Body of pancreas (tissue), 4 donors: ENCODE data around the gene AP1S2. TPM values are rescaled to one million over a fixed set of nuclear protein-coding genes. Genes with fewer than 3 reads are reported as not detected.

Experiments used
- ATAC-seq: fragments of 150-250 bp; one replicate; pipeline ENCODE4 v1.9.1; 2016
- DNase-seq, 4 donors: peaks; one replicate each; pipeline ENCODE4 v3.0.0-alpha.2; 2019
- H3K27ac ChIP-seq, 4 donors: fragments of 200-600 bp; sonication (generic); 1 replicate in 3 of 4; 2 replicates in 1 of 4; pipeline versions ENCODE4 v1.5.1 to v1.6.1; 2016 to 2019; ENCODE audit warnings: mild to moderate bottlenecking in 1 of 4, mixed read lengths in 1 of 4, moderate library complexity in 1 of 4
- H3K27me3 ChIP-seq, 2 donors: fragments of 200-600 bp; sonication (generic); one replicate each; pipeline ENCODE4 v1.6.0; 2016; ENCODE audit warnings: mild to moderate bottlenecking in 1 of 2
- H3K36me3 ChIP-seq, 2 donors: fragments of 200-600 bp; sonication (generic); replicated peaks in 1 of 2; 2 replicates each; pipeline ENCODE4 v1.5.1; 2016; ENCODE audit warnings: low read depth in 2 of 2; ENCODE audit not compliant: insufficient read depth in 1 of 2
- H3K4me1 ChIP-seq: fragments of 200-600 bp; sonication (generic); one replicate; pipeline ENCODE4 v1.6.0; 2016
- H3K4me3 ChIP-seq, 2 donors: fragments of 200-600 bp; sonication (generic); 1 replicate in 1 of 2; 2 replicates in 1 of 2; pipeline ENCODE4 v1.5.1; 2016 to 2019
- H3K9me3 ChIP-seq, 3 donors: fragments of 200-600 bp; sonication (generic); 1 replicate in 2 of 3; 2 replicates in 1 of 3; pipeline ENCODE4 v1.5.1; 2016
- POLR2A ChIP-seq, 3 donors: fragments of 450-650 bp; IDR thresholded peaks; one replicate each; pipeline ENCODE4 v1.6.1; 2016; ENCODE audit warnings: antibody characterized with exemption in 3 of 3, mild to moderate bottlenecking in 2 of 3
- WGBS, 2 donors: methylation state at CpG; one replicate each; pipeline ENCODE4 v1.1.5; 2017; 5-methylcytosine and 5-hydroxymethylcytosine counted together
- intact Hi-C: fragments of 100-400 bp; cut with DNase I; formaldehyde crosslinking; loops from one replicate; pipeline ENCODE4 v1.15.1; 2023
- total RNA-seq, 2 donors: library from RNA; depleted of rRNA; stranded (reverse); fragments of >200 nt; gene quantifications; one replicate each; pipeline ENCODE4 v1.1.0, GENCODE V29; 2016
- TF ChIP-seq, protein P1 (sequence below), 7 experiments: fragments of 450-650 bp in 4 of 7; fragments of 200-600 bp in 3 of 7; sonication (generic) in 3 of 7; IDR thresholded peaks; one replicate each; pipeline ENCODE4 v1.5.1; 2016 to 2019; ENCODE audit warnings: antibody characterized with exemption in 7 of 7

Gene AP1S2
- total RNA-seq, 2 donors from 2014 or later: 7.6 to 11.7 TPM

DNA sequence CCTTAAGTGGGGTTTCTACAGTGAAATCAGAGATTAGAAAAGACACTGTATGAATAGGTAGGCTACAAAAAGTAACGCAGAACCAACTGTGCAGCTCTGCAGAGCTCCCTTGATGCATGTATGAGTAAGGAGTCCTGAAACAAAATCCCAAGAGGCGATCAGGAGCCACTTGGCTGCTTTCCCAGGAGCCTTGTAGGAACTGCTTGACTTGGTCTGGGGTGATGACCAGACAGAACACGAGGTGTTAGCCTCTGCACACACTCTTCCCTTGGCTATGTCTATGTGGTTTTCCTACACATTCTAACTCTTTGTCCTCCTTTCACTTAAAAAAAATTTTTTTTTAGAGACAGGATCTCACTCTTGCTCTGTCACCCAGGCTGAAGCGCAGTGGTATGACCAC, 22.8 kb upstream of the AP1S2 start:
- TF ChIP-seq, protein P1, sequence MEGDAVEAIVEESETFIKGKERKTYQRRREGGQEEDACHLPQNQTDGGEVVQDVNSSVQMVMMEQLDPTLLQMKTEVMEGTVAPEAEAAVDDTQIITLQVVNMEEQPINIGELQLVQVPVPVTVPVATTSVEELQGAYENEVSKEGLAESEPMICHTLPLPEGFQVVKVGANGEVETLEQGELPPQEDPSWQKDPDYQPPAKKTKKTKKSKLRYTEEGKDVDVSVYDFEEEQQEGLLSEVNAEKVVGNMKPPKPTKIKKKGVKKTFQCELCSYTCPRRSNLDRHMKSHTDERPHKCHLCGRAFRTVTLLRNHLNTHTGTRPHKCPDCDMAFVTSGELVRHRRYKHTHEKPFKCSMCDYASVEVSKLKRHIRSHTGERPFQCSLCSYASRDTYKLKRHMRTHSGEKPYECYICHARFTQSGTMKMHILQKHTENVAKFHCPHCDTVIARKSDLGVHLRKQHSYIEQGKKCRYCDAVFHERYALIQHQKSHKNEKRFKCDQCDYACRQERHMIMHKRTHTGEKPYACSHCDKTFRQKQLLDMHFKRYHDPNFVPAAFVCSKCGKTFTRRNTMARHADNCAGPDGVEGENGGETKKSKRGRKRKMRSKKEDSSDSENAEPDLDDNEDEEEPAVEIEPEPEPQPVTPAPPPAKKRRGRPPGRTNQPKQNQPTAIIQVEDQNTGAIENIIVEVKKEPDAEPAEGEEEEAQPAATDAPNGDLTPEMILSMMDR (IDR thresholded peaks at IDR 0.05): no peak
- no peak for TF ChIP-seq POLR2A (IDR thresholded peaks at IDR 0.05)
- ATAC-seq: no peak
- DNase-seq: no peak
- Histone ChIP-seq H3K4me1 (no peaks in the 10 kb centered on the region), H3K36me3 (no peaks in the 10 kb centered on the region), H3K9me3 (no peaks in the 10 kb centered on the region), H3K4me3 (no peak overlapping the region), H3K27ac (no peak overlapping the region), H3K27me3 (no peaks in the 10 kb centered on the region)
- WGBS, 2 donors: 84 to 91% methylated on average over 4 of the region's 4 CpGs
- intact Hi-C loops: no loop called here

DNA sequence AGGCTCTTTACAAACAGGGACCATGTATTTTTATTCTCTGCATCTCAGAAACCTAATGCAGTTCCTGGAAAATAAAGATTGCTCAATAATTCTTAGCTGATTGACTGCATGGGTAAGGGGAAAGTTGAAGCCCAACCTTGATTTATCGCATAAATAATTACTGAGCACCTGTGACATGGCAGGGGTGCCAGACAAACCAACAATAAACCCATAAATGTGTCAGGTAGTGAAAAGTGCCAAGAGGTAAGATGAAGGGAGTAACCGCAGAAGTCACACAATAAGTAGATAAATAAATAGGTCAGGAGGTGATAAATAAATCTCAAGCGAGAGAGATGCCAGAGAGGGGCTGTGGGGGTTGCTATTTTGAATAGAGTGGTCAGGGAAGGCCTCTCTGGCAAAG, 20.1 kb upstream of the AP1S2 start:
- intact Hi-C loops: no loop called here
- TF ChIP-seq, protein P1 (IDR thresholded peaks at IDR 0.05): no peak
- no peak for TF ChIP-seq POLR2A (IDR thresholded peaks at IDR 0.05)
- no peaks in the 10 kb centered on the region for H3K4me1 ChIP-seq
- no peak overlapping the region for H3K4me3 ChIP-seq
- 11 to 34% methylated on average over 3 of the region's 3 CpGs for WGBS, 2 donors
- H3K36me3 ChIP-seq: no peaks in the 10 kb centered on the region
- no peak for DNase-seq
- ATAC-seq: peak; percentile 56
- no peaks in the 10 kb centered on the region for H3K9me3 ChIP-seq
- H3K27ac ChIP-seq: no peak overlapping the region
- H3K27me3 ChIP-seq: no peaks in the 10 kb centered on the region

DNA sequence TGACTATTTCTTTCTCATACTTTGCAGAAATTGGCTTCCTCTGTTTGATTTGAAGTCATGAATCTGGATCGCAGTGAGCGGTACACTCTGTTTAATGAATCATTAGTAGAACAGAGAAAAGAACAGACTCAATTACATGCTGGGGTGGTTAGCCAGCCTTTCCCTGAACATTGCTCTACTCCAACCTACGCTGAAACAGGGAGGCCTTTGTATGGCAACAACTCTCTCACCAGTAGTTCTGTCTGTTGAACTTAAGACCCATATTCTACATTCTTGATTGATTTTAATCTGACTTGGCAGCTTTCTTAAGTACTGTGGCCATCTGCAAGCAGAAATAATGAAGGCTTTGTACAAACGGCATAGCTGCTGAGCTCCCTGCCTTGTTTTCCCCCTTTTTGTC, 19.0 kb upstream of the AP1S2 start:
- no peak overlapping the region for H3K4me3 ChIP-seq
- H3K9me3 ChIP-seq: no peaks in the 10 kb centered on the region
- H3K36me3 ChIP-seq: no peaks in the 10 kb centered on the region
- no peak for TF ChIP-seq POLR2A (IDR thresholded peaks at IDR 0.05)
- TF ChIP-seq, protein P1 (IDR thresholded peaks at IDR 0.05): no peak
- H3K4me1 ChIP-seq: no peaks in the 10 kb centered on the region
- peak; percentile 62 for ATAC-seq
- H3K27ac ChIP-seq: peak overlapping the region in 1 of 4 donors; percentile 21
- DNase-seq: no peak
- WGBS, 2 donors: 47 to 51% methylated on average over 4 of the region's 4 CpGs
- intact Hi-C loops: no loop called here
- H3K27me3 ChIP-seq: no peaks in the 10 kb centered on the region

DNA sequence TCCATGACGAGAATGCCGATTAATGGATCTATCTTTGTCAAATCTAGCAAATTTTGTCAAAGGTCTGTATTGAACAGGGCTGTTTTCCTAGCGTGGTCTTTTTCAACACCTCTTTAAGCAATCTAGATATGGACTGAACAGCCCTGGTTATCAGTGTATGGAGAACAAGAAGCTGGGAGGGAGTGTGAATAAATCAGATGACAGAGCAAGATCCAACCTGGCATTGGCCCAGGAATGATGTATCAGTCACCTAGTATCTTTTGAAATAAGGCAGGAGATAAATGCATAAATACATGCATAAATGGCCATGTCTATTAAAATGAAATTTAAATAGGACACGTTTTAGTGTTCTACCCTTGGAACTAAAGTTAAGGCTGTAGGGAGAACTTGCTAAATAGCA, 15.7 kb upstream of the AP1S2 start:
- no peaks in the 10 kb centered on the region for H3K4me1 ChIP-seq
- H3K27me3 ChIP-seq: no peaks in the 10 kb centered on the region
- H3K4me3 ChIP-seq: no peak overlapping the region
- H3K9me3 ChIP-seq: no peaks in the 10 kb centered on the region
- no peaks in the 10 kb centered on the region for H3K36me3 ChIP-seq
- no peak overlapping the region for H3K27ac ChIP-seq
- intact Hi-C loops: no loop called here
- TF ChIP-seq POLR2A (IDR thresholded peaks at IDR 0.05): no peak
- TF ChIP-seq, protein P1 (IDR thresholded peaks at IDR 0.05): no peak
- WGBS, 2 donors: 52 to 54% methylated on average over 4 of the region's 4 CpGs
- DNase-seq (no peak), ATAC-seq (no peak)

DNA sequence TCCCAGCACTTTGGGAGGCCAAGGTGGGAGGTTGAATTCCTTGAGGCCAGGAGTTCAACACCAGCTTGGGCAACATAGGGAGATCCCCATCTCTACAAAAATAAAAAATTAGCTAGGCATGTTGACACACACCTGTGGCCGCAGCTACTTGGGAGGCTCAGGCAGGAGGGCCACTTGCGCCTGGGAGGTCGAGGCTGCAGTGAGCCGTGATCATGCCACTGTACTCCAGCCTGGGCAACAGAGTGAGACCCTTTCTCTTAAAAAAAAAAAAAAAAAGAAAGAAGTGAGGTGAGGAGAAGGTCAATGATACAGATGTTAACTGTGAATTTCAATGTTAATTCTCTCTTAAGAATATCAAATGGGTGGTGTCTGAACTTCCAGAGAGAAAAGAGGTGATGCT, 15.1 kb upstream of the AP1S2 start:
- WGBS, 2 donors: 82 to 100% methylated on average over 2 to 4 of the region's 4 CpGs
- Histone ChIP-seq H3K36me3 (no peaks in the 10 kb centered on the region), H3K27ac (no peak overlapping the region), H3K4me1 (no peaks in the 10 kb centered on the region), H3K9me3 (no peaks in the 10 kb centered on the region), H3K4me3 (no peak overlapping the region), H3K27me3 (no peaks in the 10 kb centered on the region)
- intact Hi-C loops: no loop called here
- ATAC-seq (no peak), DNase-seq (no peak)
- TF ChIP-seq POLR2A (IDR thresholded peaks at IDR 0.05): no peak
- TF ChIP-seq, protein P1 (IDR thresholded peaks at IDR 0.05): no peak
